GM10266 (cell line): Measurements from ENCODE around the gene ACD.

ENCODE experiments used
- DNase-seq: peaks from one replicate; pipeline ENCODE4 v3.0.0; 2012; ENCODE audit errors: extremely low spot score
- TF ChIP-seq, protein P1 (sequence below): IDR thresholded peaks from 2 replicates; pipeline ENCODE4 v1.5.1; 2012; ENCODE audit warnings: mild to moderate bottlenecking, low read depth; ENCODE audit not compliant: control insufficient read depth, insufficient read depth; ENCODE audit errors: missing control alignments

The ACD gene

DNA sequence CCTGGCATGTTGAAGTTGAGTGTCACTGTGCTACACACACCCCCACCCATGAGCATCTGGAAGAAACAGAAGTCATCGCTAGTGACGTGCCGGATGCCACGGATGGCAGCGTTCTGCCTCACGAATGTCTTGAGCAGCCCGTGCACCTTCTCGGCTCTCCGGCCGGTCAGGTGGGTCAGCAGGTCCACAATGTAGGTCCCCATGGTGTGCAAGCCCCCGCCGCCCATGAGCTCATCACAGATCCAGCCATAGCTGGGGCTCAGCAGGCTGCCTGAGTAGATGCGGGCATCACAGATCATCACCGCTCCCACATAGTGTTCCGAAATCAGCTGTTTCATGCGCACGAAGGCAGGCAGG is 15.5 kb upstream of the ACD start:
- TF ChIP-seq, protein P1, sequence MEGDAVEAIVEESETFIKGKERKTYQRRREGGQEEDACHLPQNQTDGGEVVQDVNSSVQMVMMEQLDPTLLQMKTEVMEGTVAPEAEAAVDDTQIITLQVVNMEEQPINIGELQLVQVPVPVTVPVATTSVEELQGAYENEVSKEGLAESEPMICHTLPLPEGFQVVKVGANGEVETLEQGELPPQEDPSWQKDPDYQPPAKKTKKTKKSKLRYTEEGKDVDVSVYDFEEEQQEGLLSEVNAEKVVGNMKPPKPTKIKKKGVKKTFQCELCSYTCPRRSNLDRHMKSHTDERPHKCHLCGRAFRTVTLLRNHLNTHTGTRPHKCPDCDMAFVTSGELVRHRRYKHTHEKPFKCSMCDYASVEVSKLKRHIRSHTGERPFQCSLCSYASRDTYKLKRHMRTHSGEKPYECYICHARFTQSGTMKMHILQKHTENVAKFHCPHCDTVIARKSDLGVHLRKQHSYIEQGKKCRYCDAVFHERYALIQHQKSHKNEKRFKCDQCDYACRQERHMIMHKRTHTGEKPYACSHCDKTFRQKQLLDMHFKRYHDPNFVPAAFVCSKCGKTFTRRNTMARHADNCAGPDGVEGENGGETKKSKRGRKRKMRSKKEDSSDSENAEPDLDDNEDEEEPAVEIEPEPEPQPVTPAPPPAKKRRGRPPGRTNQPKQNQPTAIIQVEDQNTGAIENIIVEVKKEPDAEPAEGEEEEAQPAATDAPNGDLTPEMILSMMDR: no peak
- DNase-seq: no peak

DNA sequence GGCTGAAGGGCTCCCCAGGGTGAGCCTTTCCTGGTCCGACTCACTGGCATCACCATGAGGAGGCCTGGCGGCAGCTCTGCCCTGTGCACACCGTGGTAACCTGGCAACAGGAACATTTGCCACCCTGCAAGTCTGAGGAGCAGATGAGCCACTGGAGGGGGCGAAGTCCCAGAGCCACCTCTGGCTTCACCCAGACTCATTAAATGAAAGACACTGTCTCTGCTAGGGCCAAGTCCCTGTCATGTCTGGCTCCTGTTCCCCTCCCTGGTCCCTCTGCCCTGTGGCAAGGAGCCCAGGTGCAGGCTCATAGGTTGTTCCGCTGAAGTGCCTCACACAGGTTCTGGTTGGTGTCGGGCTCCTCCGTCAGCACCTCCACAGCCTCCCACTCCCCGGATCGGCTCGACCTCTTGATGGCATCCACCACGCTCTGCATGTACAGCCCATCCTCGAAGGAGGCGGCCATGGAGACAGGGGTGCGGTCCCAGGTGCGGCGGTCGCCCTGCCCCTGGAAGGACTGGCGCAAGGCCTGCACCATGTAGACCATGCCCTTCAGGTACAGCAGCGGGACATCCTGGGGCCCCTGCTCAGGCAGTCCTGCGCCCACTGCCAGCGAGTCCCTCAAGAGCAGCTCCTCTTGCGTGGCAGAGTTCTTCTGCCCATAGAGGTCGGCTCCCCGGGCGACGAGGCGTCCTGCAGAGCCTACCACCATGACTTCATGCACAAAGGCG is 15.0 kb upstream of the ACD start:
- DNase-seq: no peak
- TF ChIP-seq, protein P1: no peak

DNA sequence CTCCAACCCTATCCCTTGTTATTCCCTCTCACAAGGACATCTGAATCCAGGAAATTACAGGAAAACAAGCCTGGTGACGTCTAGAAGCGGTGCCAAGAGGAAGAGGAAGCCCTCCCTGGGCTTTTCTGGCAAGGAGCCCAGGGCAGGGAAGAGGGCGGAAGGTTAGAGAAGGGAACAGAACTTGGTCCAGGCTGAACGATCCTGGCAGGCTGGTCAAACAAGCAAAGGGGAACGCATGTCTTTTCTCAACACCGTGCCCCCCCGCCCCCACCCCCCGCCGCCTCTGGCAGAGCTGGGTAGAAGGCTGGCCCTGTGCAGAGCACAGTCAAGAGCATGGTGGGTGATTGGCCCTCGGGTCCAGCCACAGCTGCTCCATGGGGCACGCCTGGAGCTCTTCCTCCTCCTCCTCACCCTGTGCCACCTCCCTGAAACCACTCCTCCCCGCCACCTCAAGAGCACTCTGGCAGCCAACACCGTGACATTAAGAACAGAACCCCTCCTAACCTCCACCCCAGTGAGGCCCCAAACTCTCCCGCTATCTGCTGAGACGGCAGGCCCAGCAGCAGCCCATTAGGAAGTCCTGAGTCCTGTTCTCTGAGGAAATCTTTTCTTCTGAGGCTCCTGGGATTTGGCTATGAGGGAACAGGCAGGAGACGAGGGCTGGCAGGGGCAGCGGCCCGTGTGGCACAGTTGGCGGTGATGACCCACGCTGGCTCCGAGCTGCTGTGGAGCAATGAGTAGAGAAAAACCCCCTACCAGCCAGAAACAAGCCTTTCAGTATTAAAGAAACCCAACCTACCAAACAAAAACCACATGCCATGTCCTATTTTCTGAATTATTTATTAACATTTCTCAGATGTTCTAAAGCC is 13.9 kb upstream of the ACD start:
- no peak for DNase-seq
- TF ChIP-seq, protein P1: no peak

DNA sequence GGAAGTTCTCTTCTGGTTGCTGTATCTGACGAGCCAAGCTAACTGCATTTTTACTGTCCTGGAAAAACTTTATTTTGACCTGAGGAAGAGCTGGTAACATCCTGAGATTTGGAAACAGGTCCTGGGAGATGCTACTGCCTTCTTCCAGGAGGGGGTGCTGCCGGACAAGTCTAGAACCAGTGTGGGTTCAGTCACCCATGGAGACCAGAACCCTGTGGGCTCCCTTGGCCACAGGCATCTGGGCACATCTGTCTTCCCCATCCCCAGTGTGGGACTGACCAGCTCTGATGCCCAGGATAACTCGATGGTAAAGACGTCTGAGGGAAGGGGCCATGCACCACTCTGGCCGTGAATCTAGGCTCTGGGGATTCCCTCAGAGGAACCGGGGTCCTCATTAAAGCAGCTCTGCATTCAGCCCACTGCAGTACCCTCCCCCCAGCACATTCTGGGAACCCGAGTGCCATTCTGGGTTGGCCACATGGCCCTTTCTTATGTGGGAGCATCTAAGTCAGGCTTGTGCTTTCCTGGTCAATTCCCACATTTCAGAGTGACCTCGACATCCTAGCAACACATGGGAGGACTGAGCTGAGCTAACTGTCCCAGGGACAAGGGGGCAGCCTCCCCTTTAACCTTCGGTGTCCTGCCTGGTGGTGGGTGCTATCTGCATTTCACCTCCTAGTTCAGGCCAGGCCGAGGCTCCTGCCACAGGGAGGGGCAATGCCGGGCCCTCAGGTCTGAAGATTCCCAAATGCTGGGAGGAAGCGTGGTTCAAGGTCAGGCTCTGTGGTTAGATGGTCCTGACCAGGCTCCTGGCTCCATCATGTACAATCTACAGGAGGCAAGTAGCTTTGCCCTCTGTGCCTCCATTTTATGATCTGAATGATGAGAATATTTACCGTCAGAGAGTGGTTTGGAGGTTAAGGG is 12.9 kb upstream of the ACD start:
- TF ChIP-seq, protein P1: peak; percentile 83
- DNase-seq: peak; percentile 77

DNA sequence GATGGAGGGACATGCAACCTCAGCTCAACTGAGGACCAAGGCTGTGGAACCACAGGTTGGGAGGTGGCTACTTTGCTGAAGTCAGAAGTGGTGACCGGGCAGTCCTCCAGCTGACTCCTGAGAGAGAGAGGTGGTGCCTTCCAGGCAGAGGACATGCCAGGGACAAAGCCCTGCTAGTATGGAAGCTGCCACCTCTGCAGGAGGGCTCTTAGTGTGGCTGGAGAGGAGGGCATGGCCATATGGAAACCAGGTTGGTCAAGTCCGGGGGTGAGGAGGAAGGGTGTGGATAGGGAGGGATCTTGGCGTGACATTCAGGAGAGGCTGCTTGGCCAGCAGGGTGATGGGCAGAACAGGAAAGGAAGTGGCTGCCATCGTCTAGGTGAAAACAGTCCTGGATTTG is 12.2 kb upstream of the ACD start:
- DNase-seq: no peak

DNA sequence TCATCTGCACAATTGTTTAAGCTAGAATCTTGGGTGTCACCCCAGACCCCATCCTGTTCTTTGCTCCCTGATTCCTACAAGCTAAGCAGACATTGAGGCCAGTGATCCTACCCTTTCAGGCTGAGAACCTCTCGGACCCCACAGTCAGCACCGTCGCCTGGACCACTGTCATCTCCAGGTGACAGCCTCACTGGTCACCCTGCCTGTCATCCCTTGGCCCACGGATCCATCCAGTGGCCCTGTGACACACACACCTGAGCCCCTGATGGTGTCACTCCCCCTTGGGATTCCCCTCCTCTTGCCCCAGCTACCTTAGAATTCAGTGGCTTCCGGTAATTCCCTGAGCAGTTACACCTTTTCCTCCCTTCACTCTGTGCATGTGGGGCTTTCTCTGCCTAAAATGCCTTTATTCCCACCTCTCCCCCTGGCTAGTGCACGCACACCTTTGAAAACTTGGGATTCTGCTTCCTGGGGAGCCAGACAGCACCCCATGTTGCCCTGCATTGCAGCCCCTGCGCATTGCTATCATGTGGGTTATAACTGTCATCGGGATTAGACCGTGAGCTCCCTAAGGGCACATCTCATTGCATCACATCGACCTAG is 9.5 kb upstream of the ACD start:
- DNase-seq: no peak
- TF ChIP-seq, protein P1: no peak

More for the DNA sequence above, 12.2 kb upstream of the ACD start:
- TF ChIP-seq, protein P1: no peak
